ENCODE results near the gene ZNF548. TPM values are rescaled to one million over a fixed set of nuclear protein-coding genes. Genes with fewer than 3 reads are reported as not detected.
A peak's percentile ranks its signal among the peaks of the same experiment; 100 is the strongest.

The ZNF548 gene
- total RNA-seq, 1 donor from 2014 or later: 16.6 TPM

GRCh38 chr19:57406516-57407123 lies 17.0 kb downstream of the ZNF548 start:
- Histone ChIP-seq H3K4me3 (ENCODE audit: insufficient read depth, low read depth, low read length) (no peak overlapping the region), H3K4me1 (ENCODE audit: insufficient read depth, low read length) (peaks cover 4% of the 10 kb centered on the region), H3K36me3 (ENCODE audit: insufficient read depth, low read length) (no peaks in the 10 kb centered on the region), H3K27me3 (ENCODE audit: insufficient read depth, low read length) (no peaks in the 10 kb centered on the region), H3K27ac (ENCODE audit: low read depth, low read length) (no peak overlapping the region), H3K4me2 (ENCODE audit: low read length) (no peak overlapping the region), H3K9me3 (ENCODE audit: insufficient read depth, low read depth, low read length) (peaks cover 26% of the 10 kb centered on the region), H2AFZ (ENCODE audit: low read depth, low read length) (no peak overlapping the region), H3K9ac (ENCODE audit: low read length) (no peak overlapping the region), H3K79me2 (ENCODE audit: insufficient read depth, low read length) (peaks cover 3% of the 10 kb centered on the region), H4K20me1 (ENCODE audit: insufficient read depth, low read length) (no peaks in the 10 kb centered on the region)
- H3K27ac Mint-ChIP-seq (ENCODE audit: unreplicated experiment): no peak overlapping the region
- TF ChIP-seq CTCF (IDR thresholded peaks at IDR 0.05; ENCODE audit: insufficient read depth, low read depth, low read length): peak; percentile 11
- no peak for TF ChIP-seq EZH2 (IDR thresholded peaks at IDR 0.05; ENCODE audit: insufficient read depth, low read length)
- H3K9me3 Mint-ChIP-seq (ENCODE audit: unreplicated experiment): peaks cover 7% of the 10 kb centered on the region
- no peak for DNase-seq (ENCODE audit: low read depth)
- H3K27me3 Mint-ChIP-seq (ENCODE audit: low read depth, unreplicated experiment): no peaks in the 10 kb centered on the region
- FAIRE-seq: no peak
- H3K36me3 Mint-ChIP-seq (ENCODE audit: low read depth, unreplicated experiment): peaks cover 20% of the 10 kb centered on the region
- no peak overlapping the region for H3K4me3 Mint-ChIP-seq (ENCODE audit: unreplicated experiment)
- peaks cover 1% of the 10 kb centered on the region for H3K4me1 Mint-ChIP-seq (ENCODE audit: low read depth, unreplicated experiment)

- TF ChIP-seq CTCF (IDR thresholded peaks at IDR 0.05; ENCODE audit: insufficient read depth, low read depth, low read length) (no peak), EZH2 (IDR thresholded peaks at IDR 0.05; ENCODE audit: insufficient read depth, low read length) (no peak)
- H3K4me1 Mint-ChIP-seq (ENCODE audit: low read depth, unreplicated experiment): peaks cover 6% of the 10 kb centered on the region
- Histone ChIP-seq H3K36me3 (ENCODE audit: insufficient read depth, low read length) (peaks cover 3% of the 10 kb centered on the region), H3K27me3 (ENCODE audit: insufficient read depth, low read length) (no peaks in the 10 kb centered on the region), H3K27ac (ENCODE audit: low read depth, low read length) (peak within 1 kb of the TSS; percentile 11), H3K9ac (ENCODE audit: low read length) (peak within 1 kb of the TSS; percentile 84), H2AFZ (ENCODE audit: low read depth, low read length) (peak within 1 kb of the TSS; percentile 88), H3K4me1 (ENCODE audit: insufficient read depth, low read length) (peaks cover 9% of the 10 kb centered on the region), H3K9me3 (ENCODE audit: insufficient read depth, low read depth, low read length) (no peaks in the 10 kb centered on the region), H3K79me2 (ENCODE audit: insufficient read depth, low read length) (peaks cover 33% of the 10 kb centered on the region), H3K4me3 (ENCODE audit: insufficient read depth, low read depth, low read length) (peak within 1 kb of the TSS; percentile 86), H4K20me1 (ENCODE audit: insufficient read depth, low read length) (no peaks in the 10 kb centered on the region), H3K4me2 (ENCODE audit: low read length) (peak within 1 kb of the TSS; percentile 92)
- peaks cover 9% of the 10 kb centered on the region for H3K36me3 Mint-ChIP-seq (ENCODE audit: low read depth, unreplicated experiment)
- H3K27ac Mint-ChIP-seq (ENCODE audit: unreplicated experiment): peak within 1 kb of the TSS; percentile 80
- DNase-seq (ENCODE audit: low read depth): peak; percentile 90
- peak; percentile 89 for FAIRE-seq
- no peaks in the 10 kb centered on the region for H3K9me3 Mint-ChIP-seq (ENCODE audit: unreplicated experiment)
- H3K4me3 Mint-ChIP-seq (ENCODE audit: unreplicated experiment): peak within 1 kb of the TSS; percentile 90
- H3K27me3 Mint-ChIP-seq (ENCODE audit: low read depth, unreplicated experiment): no peaks in the 10 kb centered on the region
Observed at GRCh38 chr19:57410877-57411671, 21.4 kb downstream of the ZNF548 start, which contains the start of gene ZNF17. Gene ZNF17 (plus strand): TSS chr19:57411161. CDS start chr19:57413616, 2,455 bp downstream.

Measured in astrocyte (in vitro differentiated cells and primary cell).